Mucosa of descending colon (tissue), 3 donors: ENCODE measurements around the gene TRIM43B. TPM values are rescaled to one million over a fixed set of nuclear protein-coding genes. Genes with fewer than 3 reads are reported as not detected.
"Not testable (repeated sequence)": the region's sequence is repeated elsewhere in the genome, so short reads cannot be mapped to it uniquely, and the experiment has no call there.

Source experiments
- ATAC-seq: fragments of 200-7000 bp; cut with Tn5 transposase; one replicate; pipeline ENCODE4 v1.9.1; 2020; ENCODE audit warnings: mild to moderate bottlenecking, moderate library complexity
- DNase-seq, 3 donors: peaks; one replicate each; pipeline ENCODE4 v3.0.0-alpha.2; 2020
- H3K36me3 ChIP-seq: fragments of 200-600 bp; one replicate; pipeline ENCODE4 v1.8.0; 2021; ENCODE audit warnings: low read depth, mild to moderate bottlenecking
- H3K4me1 ChIP-seq: fragments of 200-600 bp; one replicate; pipeline ENCODE4 v1.8.0; 2021; ENCODE audit warnings: low read depth, mild to moderate bottlenecking
- H3K4me3 ChIP-seq: fragments of 200-600 bp; one replicate; pipeline ENCODE4 v1.8.0; 2021; ENCODE audit warnings: mild to moderate bottlenecking
- H3K9me3 ChIP-seq: fragments of 200-600 bp; one replicate; pipeline ENCODE4 v1.8.0; 2021; ENCODE audit warnings: mild to moderate bottlenecking
- intact Hi-C, 2 donors: fragments of 100-400 bp; cut with DNase I in 1 of 2; cut with micrococcal nuclease in 1 of 2; formaldehyde crosslinking; loops; one replicate each; pipeline versions ENCODE4 v1.11.0 to v1.11.1; 2022; cut with DNase I, micrococcal nuclease
- long read RNA-seq, 2 donors: library from polyadenylated mRNA; unstranded; transcript quantifications; one replicate each; pipeline ENCODE4 v2.0.0, GENCODE V29; 2019 to 2021
- total RNA-seq, 3 donors: library from RNA; stranded (reverse); fragmentation: NEBNext Ultra II Directional in 2 of 3; extraction: Animal tissue kit (Norgen Biotek cat#: 25700) in 2 of 3; gene quantifications; one replicate each; pipeline versions ENCODE4 v1.2.1 to v1.2.4, GENCODE V29; 2021 to 2023
- TF ChIP-seq, protein P1 (sequence below): fragments of 200-600 bp; IDR thresholded peaks from one replicate; pipeline ENCODE4 v1.8.0; 2022; ENCODE audit warnings: antibody characterized with exemption, mild to moderate bottlenecking
- donor health status: DM: no; HTN: no; CAD: no; lungs with moderate emphysema.
- donor health status: DM: no; HTN: no; CAD: no.
- donor health status: DM: no; HTN: yes; CAD: no.

TRIM43B gene
- not detected for total RNA-seq
- long read RNA-seq, donor 1: 0 reads
- long read RNA-seq, donor 2: 0 reads

DNA sequence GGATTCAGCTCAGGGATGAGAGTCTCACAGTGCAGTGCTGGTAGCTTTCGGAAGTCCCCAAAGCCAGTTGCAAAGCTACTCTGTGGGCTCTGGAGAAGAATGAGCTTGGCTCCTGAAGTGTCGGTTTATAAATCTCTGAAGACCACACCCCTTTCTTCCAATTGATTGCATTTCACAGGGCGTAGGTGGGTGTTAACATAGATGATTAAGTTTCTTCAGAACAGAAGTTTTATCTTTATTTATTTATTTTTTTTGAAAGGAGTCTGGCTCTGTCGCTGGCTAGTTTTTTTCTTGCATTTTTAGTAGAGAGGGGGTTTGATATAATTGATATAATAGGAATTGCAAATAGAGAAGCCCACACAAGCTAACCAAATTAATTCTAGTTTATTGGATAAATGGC lies at the start of gene TRIM43B:
Gene TRIM43B, minus strand, starts transcription at position 101 of the 400 bp plus-strand sequence. CDS start 2,040 bp downstream, outside the sequence.
- H3K36me3 ChIP-seq, H3K4me1 ChIP-seq, H3K4me3 ChIP-seq, H3K9me3 ChIP-seq, DNase-seq, ATAC-seq, intact Hi-C loops: not testable (repeated sequence)

DNA sequence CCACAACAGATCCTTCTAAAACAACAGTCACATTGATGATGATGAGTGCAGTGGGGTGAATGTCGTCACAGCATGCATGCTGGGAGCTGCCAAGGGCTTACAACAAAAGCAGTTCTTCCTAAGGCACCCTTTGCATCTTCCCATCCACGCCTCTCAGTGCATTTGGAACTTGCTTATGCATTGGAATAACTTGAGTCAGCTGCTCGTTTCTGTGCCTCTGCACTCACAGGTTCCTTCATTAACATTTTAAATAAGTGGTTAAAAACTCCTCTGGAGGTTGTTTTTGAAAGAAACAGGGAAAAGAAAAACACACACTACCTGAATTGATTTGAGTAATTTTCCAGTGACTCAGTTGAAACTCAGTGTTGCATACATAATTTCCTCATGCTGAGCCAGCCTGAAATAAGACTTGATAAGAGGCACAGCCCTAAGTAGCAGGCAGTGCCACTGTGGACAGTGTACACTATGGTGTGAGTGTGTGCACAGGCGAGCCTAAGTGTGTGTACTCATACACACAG lies 46.8 kb upstream of the TRIM43B start:
- TF ChIP-seq, protein P1, sequence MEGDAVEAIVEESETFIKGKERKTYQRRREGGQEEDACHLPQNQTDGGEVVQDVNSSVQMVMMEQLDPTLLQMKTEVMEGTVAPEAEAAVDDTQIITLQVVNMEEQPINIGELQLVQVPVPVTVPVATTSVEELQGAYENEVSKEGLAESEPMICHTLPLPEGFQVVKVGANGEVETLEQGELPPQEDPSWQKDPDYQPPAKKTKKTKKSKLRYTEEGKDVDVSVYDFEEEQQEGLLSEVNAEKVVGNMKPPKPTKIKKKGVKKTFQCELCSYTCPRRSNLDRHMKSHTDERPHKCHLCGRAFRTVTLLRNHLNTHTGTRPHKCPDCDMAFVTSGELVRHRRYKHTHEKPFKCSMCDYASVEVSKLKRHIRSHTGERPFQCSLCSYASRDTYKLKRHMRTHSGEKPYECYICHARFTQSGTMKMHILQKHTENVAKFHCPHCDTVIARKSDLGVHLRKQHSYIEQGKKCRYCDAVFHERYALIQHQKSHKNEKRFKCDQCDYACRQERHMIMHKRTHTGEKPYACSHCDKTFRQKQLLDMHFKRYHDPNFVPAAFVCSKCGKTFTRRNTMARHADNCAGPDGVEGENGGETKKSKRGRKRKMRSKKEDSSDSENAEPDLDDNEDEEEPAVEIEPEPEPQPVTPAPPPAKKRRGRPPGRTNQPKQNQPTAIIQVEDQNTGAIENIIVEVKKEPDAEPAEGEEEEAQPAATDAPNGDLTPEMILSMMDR: no peak
- no peak for ATAC-seq
- intact Hi-C loops: no loop called here
- H3K4me1 ChIP-seq: no peaks in the 10 kb centered on the region
- no peaks in the 10 kb centered on the region for H3K9me3 ChIP-seq
- no peaks in the 10 kb centered on the region for H3K36me3 ChIP-seq
- DNase-seq: no peak
- no peak overlapping the region for H3K4me3 ChIP-seq

DNA sequence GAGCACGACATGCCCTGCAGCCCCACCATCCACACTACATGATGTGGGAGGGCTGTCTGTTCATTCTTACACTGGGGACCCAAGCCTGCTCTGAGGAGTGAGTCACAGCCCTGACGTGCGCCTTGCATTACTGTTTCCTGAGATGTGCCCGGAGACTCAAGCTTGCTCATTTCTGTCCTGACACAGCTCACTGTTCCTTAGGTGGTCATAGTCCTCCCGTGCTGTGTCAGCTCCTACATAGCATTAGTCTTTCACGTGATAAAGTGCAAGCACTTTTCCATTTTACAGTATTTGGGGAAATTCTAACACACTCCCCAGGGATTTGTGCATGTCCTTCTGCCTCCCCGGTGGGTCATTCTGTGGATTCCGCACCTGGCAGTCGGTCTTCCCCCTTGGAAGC lies 46.2 kb upstream of the TRIM43B start:
- DNase-seq: no peak
- Histone ChIP-seq H3K4me3 (no peak overlapping the region), H3K9me3 (no peaks in the 10 kb centered on the region), H3K36me3 (no peaks in the 10 kb centered on the region), H3K4me1 (peaks cover 4% of the 10 kb centered on the region)
- intact Hi-C loops: no loop called here
- ATAC-seq: no peak
- TF ChIP-seq, protein P1: no peak

DNA sequence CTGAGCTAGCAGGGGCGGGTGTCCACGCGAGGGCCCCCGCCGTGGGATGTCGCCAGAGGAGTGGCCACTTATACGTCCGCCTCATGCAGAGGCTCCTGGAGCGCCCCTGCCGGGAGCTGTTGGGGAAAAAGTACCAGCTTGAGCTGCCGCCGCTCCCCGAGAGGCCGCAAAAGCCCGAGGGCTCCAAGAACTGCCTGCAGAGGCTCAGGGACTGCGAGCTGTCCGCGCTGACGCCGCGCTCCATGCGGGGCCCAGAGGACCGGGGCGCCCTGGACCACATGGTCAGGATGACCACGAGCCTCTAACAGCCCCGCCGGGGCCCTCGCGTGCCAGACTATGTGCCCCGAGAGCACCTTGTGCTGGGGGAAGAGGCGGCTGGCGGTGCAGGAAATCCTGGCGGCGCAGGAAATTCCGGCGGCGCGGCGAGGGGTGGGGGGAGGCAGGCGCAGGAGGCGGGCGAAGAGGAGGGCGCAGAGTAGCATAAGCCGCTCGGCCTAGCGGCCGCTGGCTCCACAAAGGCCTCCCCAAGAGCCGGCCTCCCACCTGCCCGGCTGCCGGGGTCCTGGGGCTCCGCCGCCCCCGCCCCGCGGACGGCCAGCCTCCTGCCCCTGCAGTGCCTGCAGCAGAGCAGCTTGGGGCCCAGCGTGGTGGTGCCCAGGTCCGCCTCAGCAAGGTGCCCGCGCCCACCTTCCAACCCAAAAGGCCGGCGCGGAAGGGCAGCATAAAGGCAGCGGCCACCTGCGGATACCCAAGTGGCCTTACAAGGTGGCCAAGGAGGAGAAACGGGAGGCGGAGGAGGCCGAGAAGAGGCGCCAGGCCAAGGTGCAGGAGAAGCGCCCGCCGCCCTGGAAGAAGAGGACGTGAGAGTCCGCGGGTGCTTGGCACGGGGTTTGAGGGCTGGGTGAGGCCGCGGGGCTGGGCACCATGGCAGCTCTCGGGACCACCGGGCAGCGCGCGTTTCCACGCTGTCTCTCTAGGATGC lies 42.1 kb upstream of the TRIM43B start:
- no peaks in the 10 kb centered on the region for H3K36me3 ChIP-seq
- TF ChIP-seq, protein P1: no peak
- H3K9me3 ChIP-seq: no peaks in the 10 kb centered on the region
- H3K4me3 ChIP-seq: peak overlapping the region; percentile 65
- peaks cover 12% of the 10 kb centered on the region for H3K4me1 ChIP-seq
- peak; percentile 96 for ATAC-seq
- intact Hi-C loops: no loop called here
- DNase-seq: peak; percentile 78 to 88 (median 80)

DNA sequence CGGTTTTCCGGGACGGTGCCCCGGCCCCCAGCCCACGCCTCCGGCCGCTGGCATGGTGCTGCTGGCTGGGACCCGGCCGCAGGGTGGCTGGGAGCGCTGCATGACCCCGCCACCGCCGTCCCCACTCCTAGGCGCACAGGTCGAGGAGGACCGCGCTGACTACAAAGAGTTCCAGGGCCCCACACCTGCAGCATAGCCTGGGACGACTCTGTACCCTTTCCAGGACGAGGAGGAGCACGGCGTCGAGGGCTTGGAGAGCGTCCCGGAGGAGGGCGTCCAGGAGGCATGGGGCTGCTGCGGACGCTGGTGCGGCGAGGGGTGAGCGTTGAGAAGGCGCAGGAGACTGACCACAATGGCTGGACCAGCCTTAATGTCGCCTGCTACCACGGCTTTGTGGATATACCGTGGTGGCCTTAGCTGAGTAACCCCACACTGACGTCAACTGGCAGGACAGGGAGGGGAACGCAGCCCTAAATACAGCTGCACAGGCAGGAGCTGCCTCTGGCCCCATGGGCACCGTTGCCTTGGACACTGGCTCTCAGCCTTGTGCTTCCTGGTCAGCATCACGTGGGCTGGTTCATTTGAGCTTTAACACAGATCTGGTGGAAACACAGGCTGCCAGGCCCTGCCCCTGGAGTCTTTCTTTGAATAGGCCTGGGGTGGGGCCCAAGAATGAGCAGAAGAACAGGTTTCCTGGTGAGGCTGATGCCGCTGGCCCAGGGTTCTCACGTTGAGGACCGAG lies 40.9 kb upstream of the TRIM43B start:
- DNase-seq (peak; percentile 59 to 77 (median 71)), ATAC-seq (peak; percentile 57)
- TF ChIP-seq, protein P1: no peak
- H3K36me3 ChIP-seq: no peaks in the 10 kb centered on the region
- H3K4me3 ChIP-seq: no peak overlapping the region
- intact Hi-C loops: no loop called here
- H3K9me3 ChIP-seq: no peaks in the 10 kb centered on the region
- H3K4me1 ChIP-seq: peaks cover 12% of the 10 kb centered on the region
